SU-DHL-6 (cell line): ENCODE results near the gene ESRP2.

ENCODE experiments used
- H2AFZ ChIP-seq: fragments of 200-600 bp; sonication (generic); 2 replicates; pipeline ENCODE4 v1.6.1; 2014; ENCODE audit warnings: low read depth, mild to moderate bottlenecking, moderate library complexity, mixed read lengths, antibody characterized with exemption, low read length; ENCODE audit not compliant: severe bottlenecking
- H3F3A ChIP-seq: fragments of 200-600 bp; shearing (Covaris generic); 2 replicates; pipeline ENCODE4 v1.6.0; 2016; ENCODE audit warnings: antibody characterized with exemption, mild to moderate bottlenecking; ENCODE audit not compliant: insufficient read depth
- H3K27ac ChIP-seq: fragments of 200-600 bp; sonication (generic); 2 replicates; pipeline ENCODE4 v1.5.1; 2016; ENCODE audit warnings: low read depth, mild to moderate bottlenecking, low read length, moderate library complexity, mixed read lengths
- H3K27me3 ChIP-seq: fragments of 200-600 bp; sonication (generic), shearing (Covaris generic); 2 replicates; pipeline ENCODE4 v1.6.0; 2014; ENCODE audit warnings: mild to moderate bottlenecking, low read length
- H3K36me3 ChIP-seq: fragments of 200-600 bp; sonication (generic); 2 replicates; pipeline ENCODE4 v1.6.1; 2014; ENCODE audit warnings: mild to moderate bottlenecking, low read length, mixed read lengths
- H3K4me2 ChIP-seq: fragments of 300-600, 200-600 bp; shearing (Covaris generic), sonication (generic); 2 replicates; pipeline ENCODE4 v1.6.0; 2014; ENCODE audit warnings: low read length, low read depth, mild to moderate bottlenecking; ENCODE audit not compliant: poor library complexity, severe bottlenecking
- H3K4me3 ChIP-seq: fragments of 200-600 bp; sonication (generic); 2 replicates; pipeline ENCODE4 v1.5.1; 2014; ENCODE audit warnings: antibody characterized with exemption, low read length, mild to moderate bottlenecking, mixed read lengths; ENCODE audit not compliant: insufficient read depth, poor library complexity, severe bottlenecking
- H3K79me2 ChIP-seq: fragments of 200-600 bp; sonication (generic); 2 replicates; pipeline ENCODE4 v1.6.1; 2014; ENCODE audit warnings: mild to moderate bottlenecking, low read length, moderate library complexity; ENCODE audit not compliant: insufficient read depth
- H3K9ac ChIP-seq: fragments of 200-600 bp; sonication (generic); 2 replicates; pipeline ENCODE4 v1.7.0; 2014; ENCODE audit warnings: mild to moderate bottlenecking, low read length
- H3K9me2 ChIP-seq: fragments of 200-600 bp; sonication (generic); replicated peaks from 2 replicates; pipeline ENCODE4 v1.6.1; 2014; ENCODE audit warnings: low read length; ENCODE audit not compliant: insufficient read depth
- H3K9me3 ChIP-seq: fragments of 200-600 bp; sonication (generic); 2 replicates; pipeline ENCODE4 v1.6.1; 2014; ENCODE audit warnings: low read length, mixed read lengths; ENCODE audit not compliant: insufficient read depth
- H4K20me1 ChIP-seq: fragments of 200-600 bp; sonication (generic); 2 replicates; pipeline ENCODE4 v1.6.1; 2014; ENCODE audit warnings: low read depth, mild to moderate bottlenecking, antibody characterized with exemption, low read length, moderate library complexity, mixed read lengths
- EZH2phosphoT487 ChIP-seq: fragments of 200-600 bp; sonication (generic), shearing (Covaris generic); conservative IDR thresholded peaks from 2 replicates; pipeline ENCODE4 v1.6.1; 2018; ENCODE audit warnings: mild to moderate bottlenecking, antibody characterized with exemption, low read length, moderate library complexity, mixed read lengths
- TF ChIP-seq, protein P1 (sequence below): fragments of 200-600 bp; sonication (generic); IDR thresholded peaks from one replicate; pipeline ENCODE4 v1.5.1; 2017; ENCODE audit warnings: antibody characterized with exemption, mild to moderate bottlenecking, low read length, moderate library complexity; ENCODE audit not compliant: insufficient read depth, poor library complexity, severe bottlenecking

ESRP2 gene

GRCh38 chr16:68237243-68238028 lies 1.5 kb upstream of the ESRP2 start:
- no peaks in the 10 kb centered on the region for H3K27me3 ChIP-seq
- peak overlapping the region; percentile 53 for H3K4me3 ChIP-seq
- H3K9me3 ChIP-seq: no peaks in the 10 kb centered on the region
- H3K4me2 ChIP-seq: peak overlapping the region; percentile 66
- no peaks in the 10 kb centered on the region for H3K9me2 ChIP-seq
- no peak for TF ChIP-seq EZH2phosphoT487
- TF ChIP-seq, protein P1, sequence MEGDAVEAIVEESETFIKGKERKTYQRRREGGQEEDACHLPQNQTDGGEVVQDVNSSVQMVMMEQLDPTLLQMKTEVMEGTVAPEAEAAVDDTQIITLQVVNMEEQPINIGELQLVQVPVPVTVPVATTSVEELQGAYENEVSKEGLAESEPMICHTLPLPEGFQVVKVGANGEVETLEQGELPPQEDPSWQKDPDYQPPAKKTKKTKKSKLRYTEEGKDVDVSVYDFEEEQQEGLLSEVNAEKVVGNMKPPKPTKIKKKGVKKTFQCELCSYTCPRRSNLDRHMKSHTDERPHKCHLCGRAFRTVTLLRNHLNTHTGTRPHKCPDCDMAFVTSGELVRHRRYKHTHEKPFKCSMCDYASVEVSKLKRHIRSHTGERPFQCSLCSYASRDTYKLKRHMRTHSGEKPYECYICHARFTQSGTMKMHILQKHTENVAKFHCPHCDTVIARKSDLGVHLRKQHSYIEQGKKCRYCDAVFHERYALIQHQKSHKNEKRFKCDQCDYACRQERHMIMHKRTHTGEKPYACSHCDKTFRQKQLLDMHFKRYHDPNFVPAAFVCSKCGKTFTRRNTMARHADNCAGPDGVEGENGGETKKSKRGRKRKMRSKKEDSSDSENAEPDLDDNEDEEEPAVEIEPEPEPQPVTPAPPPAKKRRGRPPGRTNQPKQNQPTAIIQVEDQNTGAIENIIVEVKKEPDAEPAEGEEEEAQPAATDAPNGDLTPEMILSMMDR: no peak
- no peaks in the 10 kb centered on the region for H3K79me2 ChIP-seq
- H3K36me3 ChIP-seq: no peaks in the 10 kb centered on the region
- H3K27ac ChIP-seq: no peak overlapping the region
- peaks cover 7% of the 10 kb centered on the region; the same call in 1 of the 2 replicates for H3F3A ChIP-seq
- H4K20me1 ChIP-seq: no peaks in the 10 kb centered on the region
- peak overlapping the region; percentile 88 for H2AFZ ChIP-seq
- H3K9ac ChIP-seq: peak overlapping the region; percentile 51

- Histone ChIP-seq H3K27ac (no peak overlapping the region), H3K9ac (peak overlapping the region; percentile 51; the same call in 1 of the 2 replicates), H3K4me2 (peak overlapping the region; percentile 66), H3K79me2 (no peaks in the 10 kb centered on the region), H4K20me1 (no peaks in the 10 kb centered on the region), H3K36me3 (no peaks in the 10 kb centered on the region), H3F3A (peaks cover 7% of the 10 kb centered on the region; the same call in 1 of the 2 replicates), H3K9me2 (no peaks in the 10 kb centered on the region), H2AFZ (peak overlapping the region; percentile 88), H3K27me3 (no peaks in the 10 kb centered on the region), H3K9me3 (no peaks in the 10 kb centered on the region), H3K4me3 (peak overlapping the region; percentile 53)
- TF ChIP-seq EZH2phosphoT487: no peak
- TF ChIP-seq, protein P1: no peak
Observed at GRCh38 chr16:68236826-68237242, 907 bp upstream of the ESRP2 start.

- Histone ChIP-seq H3K27ac (no peak overlapping the region), H3K4me3 (no peak overlapping the region), H3F3A (peaks cover 7% of the 10 kb centered on the region; the same call in 1 of the 2 replicates), H3K9ac (no peak overlapping the region), H3K79me2 (no peaks in the 10 kb centered on the region), H3K27me3 (no peaks in the 10 kb centered on the region), H2AFZ (no peak overlapping the region), H4K20me1 (no peaks in the 10 kb centered on the region), H3K4me2 (no peak overlapping the region), H3K9me2 (no peaks in the 10 kb centered on the region), H3K9me3 (no peaks in the 10 kb centered on the region), H3K36me3 (no peaks in the 10 kb centered on the region)
- TF ChIP-seq, protein P1: no peak
- no peak for TF ChIP-seq EZH2phosphoT487
Observed at GRCh38 chr16:68236137-68236825, 354 bp upstream of the ESRP2 start.
